MM.1S (cell line): ENCODE results near the gene PHETA2.

ENCODE experiments used
- CTCF ChIP-seq: fragments of 300-600 bp; sonication (generic); IDR thresholded peaks from 2 replicates; pipeline ENCODE4 v1.5.1; 2016; ENCODE audit warnings: antibody characterized with exemption, low read length, mixed read lengths
- EZH2 ChIP-seq: fragments of 300-600 bp; sonication (generic); optimal IDR thresholded peaks from 2 replicates; pipeline ENCODE3; 2017; ENCODE audit warnings: low read depth, mild to moderate bottlenecking, antibody characterized with exemption, low read length, mixed read lengths
- EZH2phosphoT487 ChIP-seq: fragments of 300-600 bp; sonication (generic); IDR thresholded peaks from 2 replicates; pipeline ENCODE4 v1.6.1; 2018; ENCODE audit warnings: antibody characterized with exemption, low read length

- no peak for TF ChIP-seq CTCF
- TF ChIP-seq EZH2 = no peak
- TF ChIP-seq EZH2phosphoT487 = no peak
Measured at GRCh38 chr22:42108848-42109247, 34.8 kb downstream of the PHETA2 start.
